HEK293T (cell line): ENCODE data around the gene SLC39A3.

Source experiments
- CTCF ChIA-PET: fragments of 350-600 bp; formaldehyde crosslinking; extraction: SDS; loops from one replicate; lab custom pipeline; 2021; ENCODE audit warnings: antibody characterized with exemption, inconsistent platforms; lab: Yijun Ruan, JAX
- POLR2A ChIA-PET: fragments of 350-600 bp; formaldehyde crosslinking; extraction: SDS; loops from one replicate; lab custom pipeline; 2020; ENCODE audit warnings: antibody characterized with exemption, inconsistent platforms; lab: Yijun Ruan, JAX
- DNase-seq: peaks from one replicate; pipeline ENCODE4 v3.0.0; 2012; ENCODE audit warnings: mixed read lengths; ENCODE audit errors: extremely low spot score
- ARNT ChIP-seq: fragments of 450-650 bp; IDR thresholded peaks from 2 replicates; pipeline ENCODE4 v1.6.1; 2017; ENCODE audit warnings: mild to moderate bottlenecking
- BHLHE40 ChIP-seq: fragments of 450-650 bp; IDR thresholded peaks from 2 replicates; pipeline ENCODE4 v1.6.1; 2016; ENCODE audit warnings: mild to moderate bottlenecking, moderate library complexity, borderline replicate concordance
- CTBP1 ChIP-seq: fragments of 450-650 bp; IDR thresholded peaks from 2 replicates; pipeline ENCODE4 v1.6.1; 2016; ENCODE audit warnings: borderline replicate concordance
- ELF4 ChIP-seq: fragments of 450-650 bp; IDR thresholded peaks from 2 replicates; pipeline ENCODE4 v1.6.1; 2017; ENCODE audit warnings: antibody characterized with exemption
- FOXA1 ChIP-seq: fragments of 450-650 bp; IDR thresholded peaks from 2 replicates; pipeline ENCODE4 v1.6.1; 2016; ENCODE audit warnings: mild to moderate bottlenecking
- FOXK2 ChIP-seq: fragments of 450-650 bp; IDR thresholded peaks from 2 replicates; pipeline ENCODE4 v1.6.1; 2016; ENCODE audit warnings: mild to moderate bottlenecking
- FOXM1 ChIP-seq: fragments of 450-650 bp; IDR thresholded peaks from 2 replicates; pipeline ENCODE4 v1.6.1; 2017; ENCODE audit warnings: mild to moderate bottlenecking, borderline replicate concordance
- HDGF ChIP-seq: fragments of 450-650 bp; IDR thresholded peaks from 2 replicates; pipeline ENCODE4 v1.6.1; 2017; ENCODE audit warnings: antibody characterized with exemption, borderline replicate concordance
- L3MBTL2 ChIP-seq: fragments of 450-650 bp; conservative IDR thresholded peaks from 2 replicates; pipeline ENCODE4 v1.6.1; 2016; ENCODE audit warnings: mild to moderate bottlenecking
- LEF1 ChIP-seq: fragments of 450-650 bp; IDR thresholded peaks from 2 replicates; pipeline ENCODE4 v1.6.1; 2017; ENCODE audit warnings: mild to moderate bottlenecking, borderline replicate concordance
- NFRKB ChIP-seq: fragments of 450-650 bp; IDR thresholded peaks from 2 replicates; pipeline ENCODE4 v1.6.1; 2016; ENCODE audit warnings: mild to moderate bottlenecking, moderate library complexity
- SP1 ChIP-seq: fragments of 450-650 bp; IDR thresholded peaks from 2 replicates; pipeline ENCODE4 v1.6.1; 2017
- SUZ12 ChIP-seq: fragments of 450-650 bp; IDR thresholded peaks from 2 replicates; pipeline ENCODE4 v1.6.1; 2016; ENCODE audit warnings: mild to moderate bottlenecking
- TARDBP ChIP-seq: fragments of 450-650 bp; IDR thresholded peaks from 2 replicates; pipeline ENCODE4 v1.6.1; 2016
- ZNF384 ChIP-seq: fragments of 450-650 bp; IDR thresholded peaks from 2 replicates; pipeline ENCODE4 v1.6.1; 2016
- TF ChIP-seq, protein P1 (sequence below): fragments of 450-650 bp; IDR thresholded peaks from 2 replicates; pipeline ENCODE4 v1.6.1; 2016

The SLC39A3 gene

DNA sequence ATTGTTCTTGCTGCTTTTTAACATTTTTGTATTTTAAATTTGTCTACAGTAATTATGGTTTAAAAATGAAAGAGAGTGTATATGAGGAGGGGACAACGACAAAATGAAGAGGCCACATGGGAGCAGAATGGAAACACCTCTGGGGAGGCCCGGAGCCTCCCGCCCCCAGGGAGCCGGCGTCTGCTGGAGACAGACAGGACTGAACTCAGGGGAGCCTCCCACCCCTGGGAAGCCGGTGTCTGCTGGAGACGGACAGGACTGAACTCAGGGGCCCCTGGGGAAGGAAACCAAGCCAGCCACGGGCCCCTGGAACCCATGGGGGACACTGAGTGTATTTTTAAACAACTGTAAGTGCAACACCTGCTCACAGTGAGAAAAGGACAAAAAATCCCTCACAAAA is 16.7 kb upstream of the SLC39A3 start:
- POLR2A ChIA-PET: no interaction called here
- no peak for DNase-seq
- TF ChIP-seq SUZ12 (no peak), ZNF384 (no peak), FOXM1 (no peak), BHLHE40 (no peak), SP1 (no peak), TARDBP (no peak), L3MBTL2 (no peak), ARNT (no peak), NFRKB (no peak)
- CTCF ChIA-PET: no interaction called here

- ChIA-PET POLR2A (no interaction called here), CTCF (no interaction called here)
- no peak for DNase-seq
- TF ChIP-seq SUZ12: no peak
- TF ChIP-seq ELF4: no peak
- TF ChIP-seq FOXA1: no peak
- no peak for TF ChIP-seq LEF1
- no peak for TF ChIP-seq SP1
Measured at GRCh38 chr19:2755811-2756210, 16.0 kb upstream of the SLC39A3 start.

DNA sequence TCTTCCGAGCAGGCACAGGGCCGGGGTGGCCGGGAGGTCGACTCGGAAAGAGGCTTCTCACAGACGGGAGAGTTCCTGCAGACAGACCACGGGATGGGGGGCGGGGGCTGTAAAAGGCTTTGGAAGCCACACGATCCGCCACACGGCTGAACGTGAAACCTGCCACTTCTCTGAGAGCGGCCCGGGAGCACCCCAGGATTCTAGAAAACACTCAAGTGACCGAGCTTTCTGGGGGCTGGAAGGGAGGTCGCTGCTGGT is 15.6 kb upstream of the SLC39A3 start:
- DNase-seq: no peak
- ChIA-PET POLR2A (no interaction called here), CTCF (no interaction called here)
- TF ChIP-seq SP1 (no peak), FOXA1 (no peak), TARDBP (no peak), ELF4 (no peak), BHLHE40 (no peak), ZNF384 (no peak), L3MBTL2 (no peak), LEF1 (no peak), HDGF (no peak), FOXM1 (no peak), CTBP1 (no peak), ARNT (no peak), NFRKB (no peak), SUZ12 (no peak), FOXK2 (no peak)
- TF ChIP-seq, protein P1, sequence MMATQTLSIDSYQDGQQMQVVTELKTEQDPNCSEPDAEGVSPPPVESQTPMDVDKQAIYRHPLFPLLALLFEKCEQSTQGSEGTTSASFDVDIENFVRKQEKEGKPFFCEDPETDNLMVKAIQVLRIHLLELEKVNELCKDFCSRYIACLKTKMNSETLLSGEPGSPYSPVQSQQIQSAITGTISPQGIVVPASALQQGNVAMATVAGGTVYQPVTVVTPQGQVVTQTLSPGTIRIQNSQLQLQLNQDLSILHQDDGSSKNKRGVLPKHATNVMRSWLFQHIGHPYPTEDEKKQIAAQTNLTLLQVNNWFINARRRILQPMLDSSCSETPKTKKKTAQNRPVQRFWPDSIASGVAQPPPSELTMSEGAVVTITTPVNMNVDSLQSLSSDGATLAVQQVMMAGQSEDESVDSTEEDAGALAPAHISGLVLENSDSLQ: no peak

- no peak for TF ChIP-seq FOXK2
- no peak for TF ChIP-seq LEF1
- no peak for TF ChIP-seq NFRKB
- TF ChIP-seq ZNF384: no peak
- TF ChIP-seq, protein P1: no peak
- no peak for TF ChIP-seq FOXM1
- no peak for TF ChIP-seq FOXA1
- TF ChIP-seq CTBP1: no peak
- no peak for TF ChIP-seq SP1
- POLR2A ChIA-PET: no interaction called here
- CTCF ChIA-PET: interaction anchor here (1.3 kb wide), 1 partner anchor 106 kb away, joined by 3 read pairs; no protein-coding TSS in a partner anchor
- DNase-seq: no peak
Measured at GRCh38 chr19:2754659-2755447, 15.0 kb upstream of the SLC39A3 start.

- ChIA-PET CTCF (no interaction called here), POLR2A (no interaction called here)
- no peak for TF ChIP-seq FOXM1
- no peak for TF ChIP-seq L3MBTL2
- no peak for TF ChIP-seq ELF4
- no peak for TF ChIP-seq SP1
- no peak for TF ChIP-seq TARDBP
- no peak for TF ChIP-seq ZNF384
- no peak for TF ChIP-seq FOXA1
- no peak for TF ChIP-seq FOXK2
- TF ChIP-seq SUZ12: no peak
- no peak for TF ChIP-seq HDGF
- TF ChIP-seq, protein P1: no peak
- no peak for TF ChIP-seq BHLHE40
- no peak for TF ChIP-seq CTBP1
- no peak for TF ChIP-seq ARNT
- no peak for TF ChIP-seq NFRKB
- no peak for TF ChIP-seq LEF1
- DNase-seq: no peak
Measured at GRCh38 chr19:2751438-2751830, 11.6 kb upstream of the SLC39A3 start.

GRCh38 chr19:2750808-2751437 is 11.1 kb upstream of the SLC39A3 start:
- CTCF ChIA-PET: interaction anchor here (2.4 kb wide), 1 partner anchor 103 kb away, joined by 26 read pairs; no protein-coding TSS in a partner anchor
- TF ChIP-seq FOXA1 (no peak), SUZ12 (no peak), NFRKB (no peak), ELF4 (no peak)
- POLR2A ChIA-PET: no interaction called here
- no peak for DNase-seq
